H1 (cell line): ENCODE measurements around the gene CYP27B1. TPM values are rescaled to one million over a fixed set of nuclear protein-coding genes. Genes with fewer than 3 reads are reported as not detected.

Source experiments
- CTCF ChIA-PET: fragments of 300-600 bp; sonication (Branson Sonifier 250); formaldehyde crosslinking; loops from one replicate; lab custom pipeline; 2021; ENCODE audit not compliant: partially characterized antibody; lab: Charles Lee
- POLR2A ChIA-PET: fragments of 300-600 bp; sonication (Branson Sonifier 250); formaldehyde crosslinking; loops from one replicate; lab custom pipeline; 2021; ENCODE audit warnings: inconsistent platforms; ENCODE audit not compliant: partially characterized antibody; lab: Charles Lee
- DNase-seq, 2 experiments: peaks; one replicate each; pipeline versions ENCODE4 v3.0.0 to v3.0.0-alpha.2; 2010 to 2022; ENCODE audit warnings: low spot score in 2 of 2, low read depth in 1 of 2, mixed read lengths in 1 of 2
- FAIRE-seq: peaks from 2 replicates; lab custom pipeline; 2011; peaks lifted over from hg19 to GRCh38; lab: Jason Lieb, UNC
- H2AFZ ChIP-seq: 2 replicates; pipeline ENCODE4 v1.8.1; 2012; ENCODE audit warnings: low read length, inconsistent platforms
- H2AK5ac ChIP-seq: 2 replicates; pipeline ENCODE4 v1.6.1; 2013; ENCODE audit warnings: low read depth, low read length
- H2BK120ac ChIP-seq: replicated peaks from 2 replicates; pipeline ENCODE3; 2013; ENCODE audit warnings: low read depth, low read length, inconsistent platforms
- H2BK12ac ChIP-seq: 2 replicates; pipeline ENCODE4 v1.6.1; 2013; ENCODE audit warnings: low read depth, low read length
- H2BK15ac ChIP-seq: 2 replicates; pipeline ENCODE4 v1.6.1; 2013; ENCODE audit warnings: low read length
- H2BK20ac ChIP-seq: 2 replicates; pipeline ENCODE4 v1.6.1; 2013; ENCODE audit warnings: low read length
- H2BK5ac ChIP-seq: 2 replicates; pipeline ENCODE4 v1.6.1; 2013; ENCODE audit warnings: low read depth, low read length
- H3K14ac ChIP-seq: 2 replicates; pipeline ENCODE4 v1.6.1; 2013; ENCODE audit warnings: inconsistent platforms; ENCODE audit not compliant: insufficient read length
- H3K18ac ChIP-seq: 2 replicates; pipeline ENCODE4 v1.6.1; 2013; ENCODE audit warnings: low read length; ENCODE audit errors: extremely low read depth
- H3K23ac ChIP-seq: 2 replicates; pipeline ENCODE4 v1.6.1; 2013; ENCODE audit warnings: inconsistent platforms; ENCODE audit not compliant: insufficient read length
- H3K23me2 ChIP-seq: 2 replicates; pipeline ENCODE4 v1.6.1; 2013; ENCODE audit warnings: low read depth, low read length
- H3K27ac ChIP-seq: 2 replicates; pipeline ENCODE4 v1.6.1; 2011; ENCODE audit warnings: low read depth, low read length, inconsistent platforms
- H3K27me3 ChIP-seq, 4 experiments: replicated peaks in 1 of 4; 1 replicate in 1 of 4; 2 replicates in 3 of 4; pipeline versions ENCODE4 v1.6.1 to v1.8.1; 2011 to 2013; ENCODE audit warnings: low read length in 3 of 4, mild to moderate bottlenecking in 3 of 4, inconsistent platforms in 2 of 4, mixed read lengths in 2 of 4, moderate library complexity in 1 of 4; ENCODE audit not compliant: control insufficient read depth in 3 of 4, insufficient read depth in 3 of 4; ENCODE audit errors: extremely low read depth in 1 of 4
- H3K36me3 ChIP-seq, 4 experiments: 2 replicates each; pipeline versions ENCODE4 v1.6.1 to v1.8.1; 2011 to 2013; ENCODE audit warnings: mild to moderate bottlenecking in 4 of 4, low read length in 3 of 4, moderate library complexity in 2 of 4, control low read depth in 1 of 4, inconsistent platforms in 1 of 4; ENCODE audit not compliant: insufficient read depth in 4 of 4, control insufficient read depth in 2 of 4
- H3K4ac ChIP-seq: replicated peaks from 2 replicates; pipeline ENCODE3; 2013; ENCODE audit warnings: low read length, low read depth, mixed read lengths, inconsistent platforms; ENCODE audit not compliant: insufficient read length
- H3K4me1 ChIP-seq, 4 experiments: replicated peaks in 1 of 4; 1 replicate in 1 of 4; 2 replicates in 3 of 4; pipeline versions ENCODE4 v1.6.1 to v1.8.1; 2011 to 2013; ENCODE audit warnings: low read length in 3 of 4, inconsistent platforms in 2 of 4, mixed read lengths in 1 of 4; ENCODE audit not compliant: insufficient read depth in 4 of 4, control insufficient read depth in 3 of 4
- H3K4me2 ChIP-seq, 2 experiments: 2 replicates each; pipeline versions ENCODE4 v1.6.1 to v1.8.1; 2011 to 2013; ENCODE audit warnings: low read depth in 2 of 2, low read length in 2 of 2, control low read depth in 1 of 2, inconsistent platforms in 1 of 2, mild to moderate bottlenecking in 1 of 2; ENCODE audit not compliant: insufficient read depth in 1 of 2
- H3K4me3 ChIP-seq, 4 experiments: fragments of 200-600, 300-600 bp in 1 of 4; sonication (generic), shearing (Covaris generic), sonication (Bioruptor Twin) in 1 of 4; 2 replicates each; pipeline versions ENCODE4 v1.5.1 to v1.8.1; 2011 to 2016; ENCODE audit warnings: low read length in 4 of 4, low read depth in 3 of 4, control low read depth in 2 of 4, inconsistent platforms in 2 of 4, mild to moderate bottlenecking in 2 of 4, mixed read lengths in 1 of 4, moderate library complexity in 1 of 4; ENCODE audit not compliant: insufficient read depth in 2 of 4; ENCODE audit errors: extremely low read depth in 1 of 4
- H3K56ac ChIP-seq: replicated peaks from 2 replicates; pipeline ENCODE3; 2013; ENCODE audit warnings: low read depth, mild to moderate bottlenecking, mixed read lengths, low read length, inconsistent platforms; ENCODE audit not compliant: insufficient read length
- H3K79me1 ChIP-seq: 2 replicates; pipeline ENCODE4 v1.6.1; 2013; ENCODE audit warnings: low read depth, low read length, control low read depth
- H3K79me2 ChIP-seq, 2 experiments: 2 replicates each; pipeline versions ENCODE4 v1.6.1 to v1.8.1; 2012 to 2013; ENCODE audit warnings: low read length in 2 of 2, mild to moderate bottlenecking in 2 of 2, inconsistent platforms in 1 of 2; ENCODE audit not compliant: insufficient read depth in 2 of 2, control insufficient read depth in 1 of 2
- H3K9ac ChIP-seq, 4 experiments: replicated peaks in 1 of 4; 1 replicate in 1 of 4; 2 replicates in 3 of 4; pipeline versions ENCODE4 v1.6.1 to v1.8.1; 2011 to 2013; ENCODE audit warnings: low read depth in 3 of 4, low read length in 3 of 4, control low read depth in 2 of 4, mild to moderate bottlenecking in 2 of 4, moderate library complexity in 2 of 4, inconsistent platforms in 1 of 4; ENCODE audit errors: extremely low read depth in 1 of 4
- H3K9me3 ChIP-seq, 2 experiments: 2 replicates each; pipeline versions ENCODE4 v1.6.1 to v1.8.1; 2012 to 2013; ENCODE audit warnings: mild to moderate bottlenecking in 2 of 2, moderate library complexity in 2 of 2, control low read depth in 1 of 2, inconsistent platforms in 1 of 2, low read depth in 1 of 2, low read length in 1 of 2, mixed read lengths in 1 of 2; ENCODE audit not compliant: insufficient read depth in 2 of 2
- H4K20me1 ChIP-seq, 2 experiments: replicated peaks in 1 of 2; 2 replicates each; pipeline versions ENCODE3 to v1.8.1; 2011 to 2013; ENCODE audit warnings: inconsistent platforms in 2 of 2, low read length in 2 of 2, mild to moderate bottlenecking in 1 of 2; ENCODE audit not compliant: insufficient read depth in 2 of 2, control insufficient read depth in 1 of 2
- H4K5ac ChIP-seq: 2 replicates; pipeline ENCODE4 v1.6.1; 2013; ENCODE audit warnings: low read length, low read depth, mixed read lengths, inconsistent platforms; ENCODE audit not compliant: insufficient read length
- H4K8ac ChIP-seq: 2 replicates; pipeline ENCODE4 v1.8.0; 2013; ENCODE audit warnings: mild to moderate bottlenecking, moderate library complexity, low read length, inconsistent platforms; ENCODE audit not compliant: insufficient read depth; ENCODE audit errors: extremely low read depth
- H4K91ac ChIP-seq: replicated peaks from 2 replicates; pipeline ENCODE3; 2013; ENCODE audit warnings: low read length, mixed read lengths, inconsistent platforms; ENCODE audit not compliant: insufficient read length
- CEBPB ChIP-seq: IDR thresholded peaks from 2 replicates; pipeline ENCODE4 v1.6.1; 2012; ENCODE audit warnings: low read depth, low read length
- KDM4A ChIP-seq: IDR thresholded peaks from one replicate; pipeline ENCODE4 v1.7.1; 2012; ENCODE audit warnings: low read depth, mild to moderate bottlenecking, moderate library complexity, low read length, inconsistent platforms; ENCODE audit not compliant: severe bottlenecking
- YY1 ChIP-seq: IDR thresholded peaks from 2 replicates; pipeline ENCODE4 v1.6.1; 2011; ENCODE audit warnings: low read depth, mild to moderate bottlenecking, low read length
- WGBS, 2 experiments: shearing (Covaris generic) in 1 of 2; methylation state at CpG; one replicate each; pipeline versions ENCODE4 v1.1.6 to v1.1.7; 2013 to 2015; ENCODE audit warnings: low lambda C conversion rate in 2 of 2, mixed read lengths in 2 of 2, inconsistent platforms in 1 of 2, low coverage in 1 of 2, missing lambda C conversion rate in 1 of 2; ENCODE audit not compliant: insufficient replicate concordance in 2 of 2, insufficient coverage in 1 of 2, insufficient read length in 1 of 2; ENCODE audit errors: extremely low coverage in 1 of 2, missing lambda C conversion rate in 1 of 2; 5-methylcytosine and 5-hydroxymethylcytosine counted together
- polyA plus RNA-seq, 7 experiments: library from polyadenylated mRNA; depleted of rRNA in 3 of 7; stranded (reverse) in 5 of 7; unstranded in 2 of 7; fragments of >200 nt in 5 of 7; fragments of 200-250 nt in 2 of 7; gene quantifications; 1 replicate in 5 of 7; 2 replicates in 1 of 7; 4 replicates in 1 of 7; pipeline versions ENCODE4 v1.2.1 to v1.2.3, GENCODE V29; 2011 to 2013; ENCODE audit warnings: missing spikeins in 2 of 7, mixed read lengths in 2 of 7
- total RNA-seq: library from RNA; stranded (reverse); fragmentation: NEBNext Ultra II Directional; extraction: Animal tissue kit (Norgen Biotek cat#: 25700); gene quantifications from 2 replicates; pipeline ENCODE4 v1.2.1, GENCODE V29; 2021

CYP27B1 gene
- total and polyA plus RNA-seq, 2 of the 8 experiments (the other 6 are each of a cell fraction or from before 2014, with no cell fraction given) = 2.9 to 3.3 TPM

GRCh38 chr12:57724003-57724935, 42.6 kb downstream of the CYP27B1 start:
- Histone ChIP-seq H3K9me3 (no peaks in the 10 kb centered on the region), H3K79me1 (no peaks in the 10 kb centered on the region), H3K18ac (no peak overlapping the region), H4K8ac (no peak overlapping the region), H3K27ac (no peak overlapping the region), H3K9ac (no peak overlapping the region), H3K4me2 (no peak overlapping the region), H3K23ac (no peak overlapping the region), H2BK15ac (no peak overlapping the region), H2AK5ac (no peak overlapping the region), H3K4me3 (no peak overlapping the region), H2BK5ac (no peak overlapping the region), H3K4me1 (peaks cover 0 to 20% (median 13%) of the 10 kb centered on the region in 4 experiments; a peak in 5 of 7 replicates), H4K5ac (no peak overlapping the region), H2BK120ac (no peak overlapping the region), H3K79me2 (no peaks in the 10 kb centered on the region), H3K23me2 (peaks cover 12% of the 10 kb centered on the region; the same call in 1 of the 2 replicates), H4K91ac (no peak overlapping the region), H3K27me3 (peaks cover 18 to 50% (median 38%) of the 10 kb centered on the region in 4 experiments), H2AFZ (no peak overlapping the region), H2BK12ac (0 out of 2 replicates have a peak overlapping the region, but pooled peaks have one; percentile 43), H3K14ac (no peak overlapping the region), H3K36me3 (peaks cover 0 to 3% (median under 1%) of the 10 kb centered on the region in 4 experiments; a peak in 3 of 8 replicates), H3K56ac (no peak overlapping the region), H4K20me1 (peaks cover 2 to 7% of the 10 kb centered on the region in 2 experiments), H2BK20ac (no peak overlapping the region), H3K4ac (no peak overlapping the region)
- TF ChIP-seq KDM4A (no peak), CEBPB (no peak), YY1 (no peak)
- POLR2A ChIA-PET = interaction anchor here (0.7 to 7.4 kb wide), 9 partner anchors 8 to 141 kb away, joined by 3 to 59 read pairs (median 4); partner anchors contain the start of genes AGAP2 and CYP27B1
- WGBS, 2 experiments = 82% methylated on average over 11 of the region's 12 CpGs; no CpG with 5 or more reads in 1 of the 2 experiments
- peak in 1 of 2 experiments; percentile 42 for DNase-seq
- no peak for FAIRE-seq
- CTCF ChIA-PET = interaction anchor here (0.6 to 11.7 kb wide), 8 partner anchors 11 to 303 kb away, joined by 3 to 149 read pairs (median 4); partner anchors contain the start of genes AGAP2 and OS9
